ENCODE measurements around the gene STC2.

Gene STC2

DNA sequence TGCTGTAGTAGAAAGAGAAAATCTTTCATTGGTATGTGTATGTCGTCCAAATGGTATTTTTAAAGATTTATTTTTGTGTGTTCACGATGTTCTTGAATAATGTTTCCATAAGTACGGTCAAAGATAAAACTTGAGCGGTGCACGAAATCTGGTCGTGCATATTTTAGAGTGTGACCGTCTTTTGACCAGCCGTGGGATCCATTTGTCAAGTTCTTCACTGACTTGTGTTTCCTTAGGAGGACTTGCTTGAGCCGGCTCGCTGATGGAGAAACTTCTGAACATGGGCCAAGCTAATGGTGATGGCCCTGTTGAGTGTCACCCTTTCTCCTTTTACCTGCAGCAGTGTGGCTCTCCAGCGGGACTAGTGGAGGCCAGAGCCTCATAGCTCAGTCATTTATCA lies 11.1 kb upstream of the STC2 start:
- Histone ChIP-seq H3K27me3 (replicated peaks; ENCODE audit: control insufficient read depth, insufficient read depth, low read length) (no peaks in the 10 kb centered on the region), H3K4me3 (ENCODE audit: low read length) (no peak overlapping the region), H3K9me3 (ENCODE audit: control insufficient read depth, low read length) (no peaks in the 10 kb centered on the region), H3K36me3 (ENCODE audit: control insufficient read depth, insufficient read depth, low read length, severe bottlenecking) (no peaks in the 10 kb centered on the region), H3K9ac (ENCODE audit: low read length) (no peak overlapping the region), H3K4me1 (ENCODE audit: control insufficient read depth, insufficient read depth, low read length) (peaks cover 13% of the 10 kb centered on the region)
- no peak for DNase-seq (ENCODE audit: low read depth)

DNA sequence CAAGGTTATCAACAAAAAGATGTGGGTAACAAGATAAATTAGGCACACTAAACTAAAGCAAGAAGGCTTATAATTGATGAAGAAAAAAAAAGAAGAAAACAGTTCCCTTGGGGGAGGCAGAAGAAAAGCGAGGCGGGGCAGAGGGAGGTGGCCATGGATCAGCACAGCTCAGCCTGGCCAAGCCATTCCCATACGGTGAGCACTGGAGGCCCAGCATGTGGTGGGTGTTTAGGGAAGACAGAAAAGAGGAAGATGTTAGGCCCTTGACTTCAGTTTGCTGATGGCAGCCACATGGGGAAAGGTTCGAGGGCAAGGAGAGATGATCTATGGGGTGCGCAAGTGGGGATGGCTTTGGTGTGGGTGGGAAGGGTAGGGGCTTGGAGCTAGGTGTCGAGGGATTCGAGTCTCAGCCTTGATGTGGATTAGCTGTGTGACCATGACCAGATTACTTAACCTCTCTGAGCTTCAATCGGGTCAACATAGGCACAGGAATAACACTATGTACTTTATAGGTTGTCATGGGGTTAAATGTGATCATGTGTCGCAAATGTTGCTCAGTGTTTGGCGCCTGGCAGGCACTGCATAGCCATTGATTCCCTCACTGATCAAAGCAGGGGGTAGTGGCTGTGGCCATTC lies 10.3 kb upstream of the STC2 start:
- H3K4me1 ChIP-seq (ENCODE audit: control insufficient read depth, insufficient read depth, low read length) = peaks cover 17% of the 10 kb centered on the region
- H3K36me3 ChIP-seq (ENCODE audit: control insufficient read depth, insufficient read depth, low read length, severe bottlenecking) = no peaks in the 10 kb centered on the region
- no peak overlapping the region for H3K9ac ChIP-seq (ENCODE audit: low read length)
- no peaks in the 10 kb centered on the region for H3K9me3 ChIP-seq (ENCODE audit: control insufficient read depth, low read length)
- DNase-seq (ENCODE audit: low read depth) = no peak
- H3K4me3 ChIP-seq (ENCODE audit: low read length) = no peak overlapping the region
- no peaks in the 10 kb centered on the region for H3K27me3 ChIP-seq (replicated peaks; ENCODE audit: control insufficient read depth, insufficient read depth, low read length)

GRCh38 chr5:173334808-173335207 lies 6.6 kb upstream of the STC2 start:
- H3K4me1 ChIP-seq (ENCODE audit: control insufficient read depth, insufficient read depth, low read length) = peaks cover 15% of the 10 kb centered on the region
- H3K9ac ChIP-seq (ENCODE audit: low read length) = peak overlapping the region; percentile 15
- H3K9me3 ChIP-seq (ENCODE audit: control insufficient read depth, low read length) = no peaks in the 10 kb centered on the region
- DNase-seq (ENCODE audit: low read depth) = no peak
- H3K27me3 ChIP-seq (replicated peaks; ENCODE audit: control insufficient read depth, insufficient read depth, low read length) = no peaks in the 10 kb centered on the region
- no peak overlapping the region for H3K4me3 ChIP-seq (ENCODE audit: low read length)
- no peaks in the 10 kb centered on the region for H3K36me3 ChIP-seq (ENCODE audit: control insufficient read depth, insufficient read depth, low read length, severe bottlenecking)

DNA sequence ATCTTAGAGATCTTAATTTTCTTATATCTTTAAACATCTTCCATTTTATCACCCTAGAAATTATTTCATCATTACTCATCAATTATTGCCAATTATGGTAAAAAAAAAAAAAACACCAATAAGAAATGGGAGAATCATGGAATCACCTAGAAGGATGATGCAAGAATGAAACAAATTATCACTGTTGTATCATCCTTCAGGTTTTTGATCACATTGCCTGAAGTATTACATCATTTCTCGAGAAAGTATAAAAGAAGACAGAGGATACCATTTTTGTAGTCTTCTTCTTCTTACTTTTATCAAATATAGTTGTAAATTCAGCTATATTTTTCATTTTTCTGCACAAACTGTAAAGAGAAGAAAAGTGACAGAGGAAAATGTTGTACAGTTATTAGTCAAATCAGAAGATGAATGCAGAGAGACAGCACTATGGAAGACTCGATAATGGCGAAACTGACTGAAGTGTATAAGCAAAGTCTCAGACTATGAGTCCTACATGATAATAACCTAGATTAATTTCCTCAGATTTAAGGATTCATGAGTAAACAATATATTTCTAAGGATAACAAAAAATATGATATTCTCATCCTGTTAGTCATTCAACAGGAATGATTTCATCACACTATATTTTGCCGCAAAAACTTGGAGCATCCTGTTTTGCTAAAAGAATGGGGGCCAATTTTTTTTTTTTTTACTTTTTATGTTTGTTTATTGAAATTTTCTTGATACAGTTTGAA lies 5.9 kb upstream of the STC2 start:
- Histone ChIP-seq H3K4me3 (ENCODE audit: low read length) (no peak overlapping the region), H3K9me3 (ENCODE audit: control insufficient read depth, low read length) (no peaks in the 10 kb centered on the region), H3K9ac (ENCODE audit: low read length) (peak overlapping the region; percentile 43), H3K27me3 (replicated peaks; ENCODE audit: control insufficient read depth, insufficient read depth, low read length) (no peaks in the 10 kb centered on the region), H3K4me1 (ENCODE audit: control insufficient read depth, insufficient read depth, low read length) (peaks cover 17% of the 10 kb centered on the region), H3K36me3 (ENCODE audit: control insufficient read depth, insufficient read depth, low read length, severe bottlenecking) (no peaks in the 10 kb centered on the region)
- DNase-seq (ENCODE audit: low read depth) = peak; percentile 85

DNA sequence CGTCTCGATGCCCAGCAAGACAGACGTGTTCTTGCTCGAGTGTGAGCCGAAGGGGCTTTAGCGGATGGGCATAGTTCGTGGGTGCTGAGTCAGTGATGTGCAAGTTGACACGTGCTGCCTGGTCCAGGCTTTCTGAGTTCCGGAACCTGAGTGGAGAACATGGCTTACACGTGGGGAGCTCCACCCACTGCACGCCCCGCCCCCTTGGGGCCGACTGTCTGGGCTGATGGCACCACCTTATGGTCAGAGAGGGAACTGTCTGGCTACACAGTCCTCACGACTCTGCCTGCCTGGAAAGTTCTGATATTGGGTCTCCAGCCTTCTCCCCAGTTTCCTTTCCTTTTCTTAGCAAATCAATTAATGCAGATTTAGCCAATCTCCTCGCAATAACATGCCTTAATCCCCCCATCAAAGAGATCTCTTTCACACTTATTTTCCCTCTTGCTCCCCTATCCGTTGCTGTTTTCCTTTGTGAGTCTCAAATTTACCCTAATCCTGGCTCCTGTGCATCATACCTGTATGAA lies 3.8 kb upstream of the STC2 start:
- Histone ChIP-seq H3K9me3 (ENCODE audit: control insufficient read depth, low read length) (no peaks in the 10 kb centered on the region), H3K36me3 (ENCODE audit: control insufficient read depth, insufficient read depth, low read length, severe bottlenecking) (no peaks in the 10 kb centered on the region), H3K27me3 (replicated peaks; ENCODE audit: control insufficient read depth, insufficient read depth, low read length) (no peaks in the 10 kb centered on the region), H3K4me3 (ENCODE audit: low read length) (no peak overlapping the region), H3K9ac (ENCODE audit: low read length) (peak overlapping the region; percentile 58), H3K4me1 (ENCODE audit: control insufficient read depth, insufficient read depth, low read length) (peaks cover 34% of the 10 kb centered on the region)
- peak; percentile 85 for DNase-seq (ENCODE audit: low read depth)

GRCh38 chr5:173331287-173331686 lies 3.1 kb upstream of the STC2 start:
- Histone ChIP-seq H3K36me3 (ENCODE audit: control insufficient read depth, insufficient read depth, low read length, severe bottlenecking) (no peaks in the 10 kb centered on the region), H3K4me1 (ENCODE audit: control insufficient read depth, insufficient read depth, low read length) (peaks cover 34% of the 10 kb centered on the region), H3K27me3 (replicated peaks; ENCODE audit: control insufficient read depth, insufficient read depth, low read length) (no peaks in the 10 kb centered on the region), H3K9me3 (ENCODE audit: control insufficient read depth, low read length) (no peaks in the 10 kb centered on the region), H3K9ac (ENCODE audit: low read length) (no peak overlapping the region), H3K4me3 (ENCODE audit: low read length) (no peak overlapping the region)
- DNase-seq (ENCODE audit: low read depth) = no peak

GRCh38 chr5:173330338-173331206 lies 2.4 kb upstream of the STC2 start:
- Histone ChIP-seq H3K27me3 (replicated peaks; ENCODE audit: control insufficient read depth, insufficient read depth, low read length) (no peaks in the 10 kb centered on the region), H3K9ac (ENCODE audit: low read length) (no peak overlapping the region), H3K9me3 (ENCODE audit: control insufficient read depth, low read length) (no peaks in the 10 kb centered on the region), H3K4me1 (ENCODE audit: control insufficient read depth, insufficient read depth, low read length) (peaks cover 34% of the 10 kb centered on the region), H3K4me3 (ENCODE audit: low read length) (no peak overlapping the region), H3K36me3 (ENCODE audit: control insufficient read depth, insufficient read depth, low read length, severe bottlenecking) (peaks cover 3% of the 10 kb centered on the region)
- DNase-seq (ENCODE audit: low read depth) = no peak

- H3K36me3 ChIP-seq (ENCODE audit: control insufficient read depth, insufficient read depth, low read length, severe bottlenecking) = peaks cover 10% of the 10 kb centered on the region
- H3K27me3 ChIP-seq (replicated peaks; ENCODE audit: control insufficient read depth, insufficient read depth, low read length) = no peaks in the 10 kb centered on the region
- peak overlapping the region; percentile 84 for H3K4me3 ChIP-seq (ENCODE audit: low read length)
- DNase-seq (ENCODE audit: low read depth) = peak; percentile 78
- peaks cover 29% of the 10 kb centered on the region for H3K4me1 ChIP-seq (ENCODE audit: control insufficient read depth, insufficient read depth, low read length)
- peak overlapping the region; percentile 90 for H3K9ac ChIP-seq (ENCODE audit: low read length)
- no peaks in the 10 kb centered on the region for H3K9me3 ChIP-seq (ENCODE audit: control insufficient read depth, low read length)
Observed at GRCh38 chr5:173329491-173330337, 1.5 kb upstream of the STC2 start.

DNA sequence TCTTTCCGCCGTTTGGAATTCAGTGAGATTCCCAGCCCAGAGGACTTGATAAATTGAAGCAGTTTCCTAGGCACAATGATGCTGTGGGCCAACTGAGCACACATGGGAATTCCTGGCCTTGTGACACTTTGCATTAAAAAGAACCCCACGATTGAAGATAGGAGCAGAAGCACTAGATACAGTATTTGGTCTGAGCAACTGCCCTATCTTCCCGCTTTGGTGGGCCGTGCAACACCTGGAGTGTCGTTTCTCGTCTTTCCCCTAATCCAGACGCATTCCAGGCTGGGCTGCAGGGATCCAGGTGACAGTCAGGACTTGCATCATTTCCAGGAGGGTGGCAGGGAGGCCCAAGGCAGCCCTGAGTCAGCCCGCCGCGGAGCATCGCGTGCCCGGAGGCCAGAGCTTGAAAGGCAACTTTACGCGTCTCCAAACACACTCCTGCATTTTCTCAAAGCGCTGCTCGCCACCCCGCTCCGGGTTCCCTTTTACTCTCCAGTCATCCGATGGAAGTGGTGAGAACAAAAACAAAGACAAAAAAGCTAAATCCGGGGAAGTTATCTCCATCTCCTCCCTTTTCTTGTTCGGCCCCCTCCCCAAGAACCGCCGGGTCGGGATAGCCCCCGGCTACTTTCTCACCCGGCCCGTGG lies 753 bp upstream of the STC2 start:
- DNase-seq (ENCODE audit: low read depth) = peak; percentile 88
- Histone ChIP-seq H3K36me3 (ENCODE audit: control insufficient read depth, insufficient read depth, low read length, severe bottlenecking) (peaks cover 10% of the 10 kb centered on the region), H3K4me1 (ENCODE audit: control insufficient read depth, insufficient read depth, low read length) (peaks cover 32% of the 10 kb centered on the region), H3K27me3 (replicated peaks; ENCODE audit: control insufficient read depth, insufficient read depth, low read length) (no peaks in the 10 kb centered on the region), H3K9me3 (ENCODE audit: control insufficient read depth, low read length) (no peaks in the 10 kb centered on the region), H3K4me3 (ENCODE audit: low read length) (peak overlapping the region; percentile 84), H3K9ac (ENCODE audit: low read length) (peak overlapping the region; percentile 90)

All from adipocyte (in vitro differentiated cells).